IPS-NIHi11 (cell line): ENCODE data around the gene SMIM17.
"Not testable (repeated sequence)": the region's sequence is repeated elsewhere in the genome, so short reads cannot be mapped to it uniquely, and the experiment has no call there.

Experiments used
- DNase-seq: peaks from one replicate; pipeline ENCODE4 v3.0.0; 2012; ENCODE audit warnings: mixed read lengths, low spot score

Gene SMIM17

GRCh38 chr19:56660381-56661107, 17.6 kb downstream of the SMIM17 start:
- DNase-seq: no peak

GRCh38 chr19:56661248-56661647, 18.3 kb downstream of the SMIM17 start:
- no peak for DNase-seq

DNA sequence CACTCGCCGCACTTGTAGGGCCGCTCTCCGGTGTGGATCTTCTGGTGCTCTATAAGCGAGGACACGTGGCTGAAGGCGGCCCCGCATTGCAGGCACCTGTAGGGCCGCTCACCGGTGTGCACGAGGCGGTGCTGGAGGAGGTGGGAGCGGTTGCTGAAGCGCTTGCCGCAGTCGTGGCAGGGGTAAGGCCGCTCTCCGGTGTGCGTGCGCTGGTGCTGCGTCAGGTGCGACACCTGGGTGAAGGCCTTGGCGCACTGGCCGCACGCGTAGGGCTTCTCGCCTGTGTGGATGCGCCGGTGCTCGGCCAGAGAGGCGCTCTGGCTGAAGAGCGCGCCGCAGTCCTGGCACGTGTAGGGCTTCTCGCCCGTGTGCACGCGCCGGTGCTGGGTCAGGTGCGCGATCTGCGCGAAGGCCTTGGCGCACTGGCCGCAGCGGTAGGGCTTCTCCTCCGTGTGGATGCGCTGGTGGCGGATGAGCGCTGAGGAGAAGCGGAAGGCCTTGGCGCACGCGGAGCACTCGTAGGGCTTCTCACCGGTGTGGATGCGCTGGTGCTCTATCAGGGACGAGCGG, 21.1 kb downstream of the SMIM17 start:
- no peak for DNase-seq

GRCh38 chr19:56664511-56664910, 21.6 kb downstream of the SMIM17 start:
- no peak for DNase-seq

DNA sequence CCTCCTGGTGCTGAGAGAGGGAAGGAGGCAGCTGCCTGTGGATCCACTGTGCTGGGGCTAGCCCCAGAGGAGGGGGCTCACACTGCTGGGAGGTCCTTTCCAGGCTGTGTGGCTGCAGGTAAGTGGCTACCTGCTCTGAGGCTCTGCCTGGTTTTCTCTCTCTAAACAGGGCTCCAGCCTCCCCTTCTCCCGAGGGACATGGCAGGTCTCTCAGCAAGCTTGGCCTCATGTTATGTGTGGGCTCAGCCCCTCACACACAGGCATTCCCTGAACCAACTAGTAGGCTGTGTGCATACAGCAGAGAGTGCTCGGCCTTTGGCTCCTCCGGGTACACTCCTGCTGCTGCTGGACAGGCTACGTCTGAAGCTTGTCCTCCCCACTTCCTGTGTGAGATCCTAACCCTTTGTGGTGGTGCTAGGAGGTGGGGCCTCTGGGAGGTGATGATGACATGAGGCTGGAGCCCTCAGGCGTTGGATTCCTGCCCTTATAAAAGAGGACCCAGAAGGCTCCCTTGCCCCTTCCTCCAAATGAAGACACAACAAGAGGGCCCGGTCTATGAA, 24.4 kb downstream of the SMIM17 start:
- no peak for DNase-seq

GRCh38 chr19:56668676-56669075, 25.7 kb downstream of the SMIM17 start:
- DNase-seq: no peak

DNA sequence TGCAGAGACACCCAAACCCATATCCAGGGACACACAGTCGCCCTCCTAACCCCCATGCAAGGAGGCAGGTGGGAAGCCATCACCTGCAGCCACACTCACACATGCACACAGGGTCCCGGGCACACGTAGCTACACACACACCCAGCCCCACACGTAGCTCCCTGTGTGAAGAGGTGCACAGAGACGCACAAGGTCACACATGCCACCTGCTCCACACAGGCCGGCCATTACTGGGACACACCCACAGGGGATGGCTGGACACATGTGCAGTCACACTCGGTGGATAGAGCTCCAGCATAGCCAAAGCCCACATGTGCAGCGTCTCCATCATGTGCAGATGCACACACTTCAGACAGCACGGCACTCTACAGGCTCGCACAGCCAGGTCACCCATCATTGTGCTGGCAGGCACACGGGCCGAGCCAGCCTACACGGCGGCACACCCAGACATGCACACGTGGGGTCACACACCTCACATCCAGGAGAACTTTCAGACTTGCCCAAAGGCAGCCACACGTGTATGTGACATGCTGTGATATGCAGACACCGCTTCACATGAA, 27.5 kb downstream of the SMIM17 start:
- no peak for DNase-seq

DNA sequence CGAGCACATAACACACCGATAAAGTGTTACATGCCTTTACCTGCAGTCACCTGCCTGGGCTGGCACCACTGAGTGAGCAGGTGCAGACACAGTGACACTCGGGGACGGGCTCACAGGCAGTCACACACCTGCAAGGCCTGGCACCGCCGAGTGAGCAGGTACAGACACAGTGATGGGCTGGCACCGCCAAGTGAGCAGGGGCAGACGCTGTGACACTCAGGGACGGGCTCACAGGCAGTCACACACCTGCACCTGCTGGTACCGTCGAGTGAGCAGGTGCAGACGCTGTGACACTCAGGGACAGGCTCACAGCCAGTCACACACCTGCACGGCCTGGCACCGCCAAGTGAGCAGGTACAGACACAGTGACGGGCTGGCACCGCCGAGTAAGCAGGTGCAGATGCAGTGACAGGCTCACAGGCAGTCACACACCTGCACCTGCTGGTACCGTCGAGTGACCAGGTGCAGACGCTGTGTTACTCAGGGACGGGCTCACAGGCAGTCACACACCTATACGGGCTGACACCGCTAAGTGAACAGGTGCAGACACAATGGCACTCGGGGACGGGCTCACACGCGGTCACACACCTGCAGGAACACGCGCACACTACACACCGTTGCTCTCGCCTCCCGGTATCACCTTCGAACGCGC, 28.1 kb downstream of the SMIM17 start:
- DNase-seq: no peak

DNA sequence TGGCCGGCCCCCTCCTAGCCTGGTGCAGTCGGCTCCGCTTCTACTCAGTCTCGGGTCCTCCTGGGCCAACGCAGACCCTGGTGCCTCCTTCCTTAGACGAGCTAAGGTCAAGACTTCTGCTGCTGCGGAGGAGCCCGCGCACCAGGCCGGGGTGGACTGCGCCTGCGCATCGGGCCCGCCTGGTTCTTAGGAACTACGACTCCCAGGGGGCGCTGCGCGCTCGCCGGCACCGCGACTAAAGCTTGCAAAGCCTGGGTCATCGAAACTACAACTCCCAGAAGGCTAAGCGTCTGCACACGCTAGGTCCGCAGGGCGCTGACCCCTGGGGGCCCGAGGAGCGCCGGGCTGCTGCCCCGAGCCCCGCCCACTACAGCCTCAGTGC, 28.6 kb downstream of the SMIM17 start, which contains the start of gene ZNF835:
ZNF835 (minus strand) TSS at position 145 of the 382 bp plus-strand sequence. CDS start 6,559 bp downstream, outside the sequence.
- no peak for DNase-seq

DNA sequence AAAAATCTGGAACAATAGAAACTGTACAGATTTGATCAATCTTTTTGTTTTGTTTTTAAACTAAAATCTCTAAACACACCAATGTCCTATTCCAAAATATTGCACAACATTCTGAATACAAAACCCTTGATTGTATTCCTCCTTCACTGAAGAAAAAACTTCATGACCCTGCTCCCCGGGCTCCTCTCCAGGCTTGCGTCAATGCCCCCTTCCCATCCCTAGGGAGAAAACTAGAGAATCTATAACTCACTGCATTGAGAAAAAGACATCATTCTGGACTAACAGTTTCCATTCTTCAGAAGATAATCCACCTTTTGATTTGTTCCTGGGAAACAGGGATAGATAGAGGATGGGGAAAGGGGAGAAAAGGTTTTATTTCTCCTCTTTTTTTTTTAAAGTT, 29.7 kb downstream of the SMIM17 start:
- not testable (repeated sequence) for DNase-seq

DNA sequence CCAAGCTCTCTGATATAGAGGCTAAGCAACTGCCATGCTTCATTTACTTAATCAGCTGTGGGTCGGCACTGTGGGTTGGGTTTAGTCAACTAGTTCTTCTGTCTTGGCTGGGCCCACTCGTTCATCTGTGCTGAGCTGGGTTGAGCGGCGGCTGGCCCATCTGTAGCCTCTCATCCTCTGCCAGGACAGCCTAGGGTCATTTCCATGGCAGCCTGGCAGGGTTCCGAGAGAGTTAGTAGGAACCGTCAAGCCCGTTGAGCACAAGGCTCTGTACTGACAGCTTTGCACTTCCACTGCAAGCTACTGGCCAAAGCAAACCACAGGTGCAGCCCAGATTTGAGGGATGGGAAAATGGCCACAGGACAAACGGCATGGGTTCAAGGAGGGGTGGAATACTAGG, 35.2 kb downstream of the SMIM17 start:
- no peak for DNase-seq

DNA sequence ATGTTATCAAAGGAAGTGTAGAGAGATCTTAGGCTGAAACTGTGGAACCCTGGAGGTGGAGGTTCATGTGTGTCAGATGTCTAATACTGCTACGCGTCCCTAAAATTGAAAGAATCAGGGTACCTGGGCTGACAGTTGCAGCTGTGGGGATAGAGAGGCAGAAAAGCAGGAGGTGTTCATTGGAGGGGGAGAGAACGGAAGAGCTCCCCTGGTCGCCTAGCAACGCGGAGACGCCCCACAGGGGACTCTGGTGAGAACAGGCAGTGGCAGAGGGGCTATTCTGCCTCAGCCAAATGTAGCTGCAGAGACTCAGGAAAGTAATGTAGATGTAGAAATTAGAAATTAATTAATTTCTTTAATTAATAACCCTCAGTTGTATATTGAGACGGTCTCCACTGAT, 38.7 kb downstream of the SMIM17 start:
- DNase-seq: no peak

- no peak for DNase-seq
Measured at GRCh38 chr19:56683116-56683515, 40.2 kb downstream of the SMIM17 start.

GRCh38 chr19:56687031-56687430, 44.1 kb downstream of the SMIM17 start:
- DNase-seq: no peak

GRCh38 chr19:56689198-56689597, 46.2 kb downstream of the SMIM17 start:
- DNase-seq: no peak

DNA sequence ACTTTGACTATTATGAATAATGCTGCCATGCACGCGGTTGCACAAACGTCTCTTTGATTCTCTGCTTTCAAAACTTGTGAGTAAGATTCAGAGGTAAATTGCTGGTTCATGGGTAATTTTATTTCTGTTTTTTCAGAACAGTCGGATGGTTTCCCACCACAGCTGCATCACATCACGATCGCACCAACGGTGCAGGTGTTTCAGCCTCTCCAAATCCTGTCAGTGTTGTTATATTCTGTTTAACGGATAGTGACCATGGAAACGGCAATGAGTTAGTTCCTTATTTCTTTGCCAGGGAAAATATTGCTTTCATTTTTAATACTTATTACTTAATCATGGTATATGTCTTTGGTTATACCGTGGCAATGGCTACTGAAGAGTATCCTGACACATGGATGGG, 47.7 kb downstream of the SMIM17 start:
- no peak for DNase-seq

- DNase-seq: no peak
Measured at GRCh38 chr19:56692206-56692895, 49.4 kb downstream of the SMIM17 start.

- DNase-seq: no peak
Measured at GRCh38 chr19:56699552-56699951, 56.6 kb downstream of the SMIM17 start.

DNA sequence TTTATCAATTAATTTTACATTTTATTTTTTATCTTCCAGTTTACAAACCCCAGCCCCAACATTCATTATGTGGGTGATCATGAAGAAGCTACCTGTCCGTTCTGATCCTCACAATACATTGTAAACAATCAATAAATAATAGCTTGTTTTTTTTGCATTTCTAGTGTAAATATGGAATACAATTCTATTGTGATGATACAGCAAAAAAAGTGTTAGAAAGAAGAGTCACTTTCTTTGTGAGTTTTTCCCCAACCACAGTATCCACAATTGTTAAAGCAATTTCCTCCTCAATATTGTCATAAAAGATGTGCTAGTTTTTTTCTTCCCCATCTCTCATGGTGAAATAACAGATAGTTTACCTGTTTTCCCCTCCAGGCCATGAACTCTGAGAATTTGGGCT, 58.9 kb downstream of the SMIM17 start:
- DNase-seq: no peak

- no peak for DNase-seq
Measured at GRCh38 chr19:56705939-56706338, 63.0 kb downstream of the SMIM17 start.
